WTC11 (cell line): ENCODE measurements around the gene TSPAN5. TPM values are rescaled to one million over a fixed set of nuclear protein-coding genes. Genes with fewer than 3 reads are reported as not detected.

ENCODE experiments used
- ATAC-seq: fragments of 200-7000 bp; cut with Tn5 transposase; 2 replicates; pipeline ENCODE4 v1.10.0; 2021; ENCODE audit warnings: mild to moderate bottlenecking, moderate library complexity
- CTCF ChIA-PET: fragments of 300-600 bp; sonication (Branson Sonifier 250); formaldehyde crosslinking; loops from one replicate; lab custom pipeline; 2021; ENCODE audit warnings: antibody characterized with exemption; lab: Charles Lee
- POLR2A ChIA-PET: fragments of 350-600 bp; sonication (Branson Sonifier 250); formaldehyde crosslinking; loops from one replicate; lab custom pipeline; 2021; ENCODE audit warnings: antibody characterized with exemption; lab: Charles Lee
- DNase-seq: peaks from one replicate; pipeline ENCODE4 v3.0.0; 2021; ENCODE audit warnings: low spot score
- H3K27ac Mint-ChIP-seq: 2 replicates; pipeline ENCODE4 v1.8.0; 2021; ENCODE audit warnings: mixed read lengths
- H3K27me3 Mint-ChIP-seq: 2 replicates; pipeline ENCODE4 v1.8.0; 2021; ENCODE audit warnings: low read depth, mild to moderate bottlenecking, moderate library complexity, mixed read lengths
- H3K36me3 Mint-ChIP-seq: 2 replicates; pipeline ENCODE4 v1.8.0; 2021; ENCODE audit warnings: mixed read lengths
- H3K4me1 Mint-ChIP-seq: 2 replicates; pipeline ENCODE4 v1.8.0; 2022; ENCODE audit warnings: mixed read lengths
- H3K4me3 Mint-ChIP-seq: 2 replicates; pipeline ENCODE4 v1.8.0; 2021; ENCODE audit warnings: mild to moderate bottlenecking, moderate library complexity, mixed read lengths
- H3K9me3 Mint-ChIP-seq: 2 replicates; pipeline ENCODE4 v1.8.0; 2021; ENCODE audit warnings: mixed read lengths
- AR ChIP-seq: fragments of 250-450 bp; sonication (Bioruptor Pico); IDR thresholded peaks from 2 replicates; pipeline ENCODE4 v1.9.0; 2021; ENCODE audit warnings: mild to moderate bottlenecking
- ELF4 ChIP-seq: sonication (generic); formaldehyde crosslinking; IDR thresholded peaks from 2 replicates; pipeline ENCODE4 v1.8.1; 2022; ENCODE audit warnings: low read depth, mild to moderate bottlenecking, moderate library complexity, missing genetic modification reagents
- NFATC4 ChIP-seq: fragments of 250-450 bp; sonication (Bioruptor Pico); IDR thresholded peaks from 2 replicates; pipeline ENCODE4 v1.9.0; 2021; ENCODE audit warnings: mild to moderate bottlenecking
- NR1H2 ChIP-seq: sonication (generic); formaldehyde crosslinking; IDR thresholded peaks from 2 replicates; pipeline ENCODE4 v1.9.0; 2021; ENCODE audit warnings: mild to moderate bottlenecking, moderate library complexity, missing genetic modification reagents
- RORB ChIP-seq: fragments of 250-450 bp; sonication (Bioruptor Pico); IDR thresholded peaks from 2 replicates; pipeline ENCODE4 v1.9.0; 2021; ENCODE audit warnings: mild to moderate bottlenecking
- SMAD4 ChIP-seq: sonication (generic); formaldehyde crosslinking; IDR thresholded peaks from 2 replicates; pipeline ENCODE4 v1.8.0; 2022; ENCODE audit warnings: mild to moderate bottlenecking, missing genetic modification reagents
- SOX15 ChIP-seq: fragments of 250-450 bp; sonication (Bioruptor Pico); IDR thresholded peaks from 2 replicates; pipeline ENCODE4 v1.9.0; 2021; ENCODE audit warnings: mild to moderate bottlenecking
- STAT6 ChIP-seq: sonication (generic); formaldehyde crosslinking; conservative IDR thresholded peaks from 2 replicates; pipeline ENCODE4 v1.8.1; 2023; ENCODE audit warnings: mild to moderate bottlenecking, low read depth, missing genetic modification reagents, moderate library complexity
- ZBTB43 ChIP-seq: sonication (generic); formaldehyde crosslinking; IDR thresholded peaks from 2 replicates; pipeline ENCODE4 v1.8.1; 2023; ENCODE audit warnings: mild to moderate bottlenecking, missing genetic modification reagents
- ZNF423 ChIP-seq: fragments of 250-450 bp; sonication (Bioruptor Pico); IDR thresholded peaks from 2 replicates; pipeline ENCODE4 v2.1.2; 2022; ENCODE audit warnings: mild to moderate bottlenecking, moderate library complexity
- ZNF425 ChIP-seq: fragments of 250-450 bp; sonication (Bioruptor Pico); conservative IDR thresholded peaks from 2 replicates; pipeline ENCODE4 v1.9.0; 2021; ENCODE audit warnings: mild to moderate bottlenecking
- ZNF532 ChIP-seq: fragments of 250-450 bp; sonication (Bioruptor Pico); IDR thresholded peaks from 2 replicates; pipeline ENCODE4 v1.9.0; 2021; ENCODE audit warnings: mild to moderate bottlenecking, borderline replicate concordance
- total RNA-seq: library from RNA; stranded (reverse); gene quantifications from 3 replicates; pipeline ENCODE4 v1.2.3, GENCODE V29; 2021

The TSPAN5 gene
- total RNA-seq, 1 experiment from 2014 or later: 22.7 TPM

GRCh38 chr4:98567611-98568010 lies 90.8 kb downstream of the TSPAN5 start (continued):
- no peak for TF ChIP-seq ZNF532 (CRISPR knock-in tag)
- no peak for TF ChIP-seq NFATC4 (CRISPR knock-in tag)
- no peak for TF ChIP-seq NR1H2
- TF ChIP-seq SOX15 (CRISPR knock-in tag): no peak

- ATAC-seq (peak; percentile 43), DNase-seq (no peak)
- H3K36me3 Mint-ChIP-seq: peaks cover 5% of the 10 kb centered on the region
- H3K27me3 Mint-ChIP-seq: no peaks in the 10 kb centered on the region
- CTCF ChIA-PET: interaction anchor here (0.7 to 1.1 kb wide), 2 partner anchors 99 to 127 kb away, joined by 3 read pairs; no protein-coding TSS in a partner anchor
- POLR2A ChIA-PET: interaction anchor here (0.6 kb wide), 2 partner anchors 9 to 99 kb away, joined by 3 to 4 read pairs; no protein-coding TSS in a partner anchor
- peak overlapping the region; percentile 79 for H3K27ac Mint-ChIP-seq
- peaks cover 7% of the 10 kb centered on the region for H3K9me3 Mint-ChIP-seq
- 0 out of 2 replicates have a peak, but pooled peaks have one; percentile 15 for TF ChIP-seq ZNF423 (CRISPR knock-in tag)
- no peak for TF ChIP-seq ZNF425 (CRISPR knock-in tag)
- no peak overlapping the region for H3K4me3 Mint-ChIP-seq
- peaks cover 56% of the 10 kb centered on the region for H3K4me1 Mint-ChIP-seq
These were observed 91.9 kb downstream of the TSPAN5 start for GRCh38 chr4:98566361-98567008.

GRCh38 chr4:98565681-98566301 lies 92.6 kb downstream of the TSPAN5 start:
- peaks cover 55% of the 10 kb centered on the region for H3K4me1 Mint-ChIP-seq
- TF ChIP-seq RORB (no peak), ELF4 (CRISPR knock-in tag) (no peak), SMAD4 (CRISPR knock-in tag) (no peak), AR (CRISPR knock-in tag) (no peak), STAT6 (CRISPR knock-in tag) (no peak), ZBTB43 (CRISPR knock-in tag) (0 out of 2 replicates have a peak, but pooled peaks have one; percentile 32)
- H3K9me3 Mint-ChIP-seq: peaks cover 12% of the 10 kb centered on the region
- H3K4me3 Mint-ChIP-seq: no peak overlapping the region
- H3K27me3 Mint-ChIP-seq: no peaks in the 10 kb centered on the region
- H3K36me3 Mint-ChIP-seq: peaks cover 11% of the 10 kb centered on the region
- DNase-seq (no peak), ATAC-seq (0 out of 2 replicates have a peak, but pooled peaks have one; percentile 18)
- POLR2A ChIA-PET: interaction anchor here (0.6 kb wide), 2 partner anchors 9 to 98 kb away, joined by 3 to 4 read pairs; no protein-coding TSS in a partner anchor
- peak overlapping the region; percentile 71; the same call in 1 of the 2 replicates for H3K27ac Mint-ChIP-seq
- CTCF ChIA-PET: interaction anchor here (0.7 kb wide), 1 partner anchor 127 kb away, joined by 3 read pairs; no protein-coding TSS in a partner anchor
